SK-N-SH (cell line): ENCODE data around the gene DRD4. TPM values are rescaled to one million over a fixed set of nuclear protein-coding genes. Genes with fewer than 3 reads are reported as not detected.

Experiments used
- CTCF ChIA-PET: fragments of 300-600, 350-600 bp; formaldehyde crosslinking; extraction: SDS; loops from one replicate; lab custom pipeline; 2021; lab: Yijun Ruan, JAX
- POLR2A ChIA-PET: fragments of 350-600 bp; sonication (Branson Sonifier 250); formaldehyde crosslinking; extraction: SDS; loops from one replicate; lab custom pipeline; 2020; ENCODE audit warnings: antibody characterized with exemption, inconsistent platforms; lab: Yijun Ruan, JAX
- DNase-seq: peaks from one replicate; pipeline ENCODE4 v3.0.0; 2012
- H2AFZ ChIP-seq: fragments of 200-600 bp; sonication (generic); 2 replicates; pipeline ENCODE4 v1.8.1; 2016; ENCODE audit warnings: antibody characterized with exemption, mild to moderate bottlenecking, low read depth
- H3F3A ChIP-seq: fragments of 200-600 bp; sonication (generic); replicated peaks from 2 replicates; pipeline ENCODE3; 2016; ENCODE audit warnings: antibody characterized with exemption, mild to moderate bottlenecking; ENCODE audit not compliant: insufficient read depth
- H3K27ac ChIP-seq, 2 experiments: fragments of 200-500 bp in 1 of 2; fragments of 200-600 bp in 1 of 2; sonication (Bioruptor generic) in 1 of 2; sonication (generic), shearing (Covaris generic) in 1 of 2; 2 replicates each; pipeline versions ENCODE4 v1.5.1 to v1.6.1; 2014 to 2016; ENCODE audit warnings: low read depth in 2 of 2, inconsistent platforms in 1 of 2, low read length in 1 of 2, mild to moderate bottlenecking in 1 of 2, mixed read lengths in 1 of 2
- H3K27me3 ChIP-seq: fragments of 200-600 bp; sonication (generic), shearing (Covaris generic); 2 replicates; pipeline ENCODE4 v1.6.1; 2016; ENCODE audit warnings: mixed run types; ENCODE audit not compliant: insufficient read depth
- H3K36me3 ChIP-seq, 2 experiments: fragments of 200-500 bp in 1 of 2; fragments of 200-600 bp in 1 of 2; sonication (Bioruptor generic) in 1 of 2; sonication (generic) in 1 of 2; replicated peaks in 1 of 2; 2 replicates each; pipeline versions ENCODE3 to v1.5.1; 2014 to 2016; ENCODE audit warnings: low read length in 1 of 2, mild to moderate bottlenecking in 1 of 2; ENCODE audit not compliant: insufficient read depth in 2 of 2, control insufficient read depth in 1 of 2
- H3K4me1 ChIP-seq, 2 experiments: fragments of 200-500 bp in 1 of 2; fragments of 200-600 bp in 1 of 2; sonication (Bioruptor generic) in 1 of 2; sonication (generic), shearing (Covaris generic) in 1 of 2; 2 replicates each; pipeline versions ENCODE4 v1.5.1 to v1.6.1; 2014 to 2016; ENCODE audit warnings: low read depth in 1 of 2, low read length in 1 of 2, mixed run types in 1 of 2; ENCODE audit not compliant: insufficient read depth in 2 of 2, control insufficient read depth in 1 of 2
- H3K4me2 ChIP-seq: fragments of 200-600 bp; sonication (generic), shearing (Covaris generic); 2 replicates; pipeline ENCODE4 v1.6.1; 2017; ENCODE audit warnings: mixed run types
- H3K4me3 ChIP-seq, 2 experiments: fragments of 200-500 bp in 1 of 2; fragments of 200-600 bp in 1 of 2; sonication (Bioruptor generic) in 1 of 2; sonication (generic), shearing (Covaris generic) in 1 of 2; 2 replicates each; pipeline versions ENCODE4 v1.5.1 to v1.8.1; 2014 to 2016; ENCODE audit warnings: low read depth in 2 of 2, inconsistent platforms in 1 of 2, low read length in 1 of 2, mild to moderate bottlenecking in 1 of 2, mixed read lengths in 1 of 2, moderate library complexity in 1 of 2
- H3K79me2 ChIP-seq: fragments of 200-600 bp; sonication (generic); 2 replicates; pipeline ENCODE4 v1.8.1; 2017; ENCODE audit warnings: mild to moderate bottlenecking; ENCODE audit not compliant: insufficient read depth
- H3K9ac ChIP-seq: fragments of 200-600 bp; sonication (generic); 2 replicates; pipeline ENCODE4 v1.6.1; 2017; ENCODE audit warnings: mixed run types
- H3K9me2 ChIP-seq: fragments of 200-600 bp; sonication (generic); 2 replicates; pipeline ENCODE4 v1.6.1; 2017; ENCODE audit warnings: mixed run types
- H3K9me3 ChIP-seq: fragments of 200-600 bp; sonication (generic); 2 replicates; pipeline ENCODE4 v1.6.1; 2017; ENCODE audit warnings: mixed run types, mild to moderate bottlenecking, moderate library complexity
- H4K20me1 ChIP-seq: fragments of 200-600 bp; sonication (generic); 2 replicates; pipeline ENCODE4 v1.6.1; 2017; ENCODE audit warnings: mild to moderate bottlenecking, mixed run types; ENCODE audit not compliant: insufficient read depth
- ELF1 ChIP-seq: IDR thresholded peaks from 2 replicates; pipeline ENCODE4 v1.4.0; 2012
- EP300 ChIP-seq, 2 experiments: IDR thresholded peaks; 2 replicates each; pipeline versions ENCODE4 v1.4.0 to v1.6.1; 2012; ENCODE audit warnings: borderline replicate concordance in 1 of 2, low read depth in 1 of 2, low read length in 1 of 2
- FOSL2 ChIP-seq: IDR thresholded peaks from 2 replicates; pipeline ENCODE4 v1.4.0; 2012; ENCODE audit warnings: low read depth, mild to moderate bottlenecking, moderate library complexity, borderline replicate concordance
- FOXJ3 ChIP-seq: sonication (generic); formaldehyde crosslinking; IDR thresholded peaks from 2 replicates; pipeline ENCODE4 v1.5.1; 2020; ENCODE audit warnings: mild to moderate bottlenecking, missing genetic modification reagents
- FOXM1 ChIP-seq: IDR thresholded peaks from 2 replicates; pipeline ENCODE4 v1.4.0; 2012; ENCODE audit warnings: low read depth, mild to moderate bottlenecking
- MXI1 ChIP-seq: IDR thresholded peaks from 2 replicates; pipeline ENCODE4 v1.6.1; 2012; ENCODE audit warnings: mild to moderate bottlenecking, low read depth, low read length, improper control_type of control experiment
- NRF1 ChIP-seq: IDR thresholded peaks from 2 replicates; pipeline ENCODE4 v1.6.1; 2012; ENCODE audit warnings: low read depth, mild to moderate bottlenecking, low read length
- POLR2AphosphoS5 ChIP-seq: IDR thresholded peaks from 2 replicates; pipeline ENCODE4 v1.6.1; 2012; ENCODE audit warnings: low read depth, low read length
- RAD21 ChIP-seq: IDR thresholded peaks from 2 replicates; pipeline ENCODE4 v1.6.1; 2012; ENCODE audit warnings: mild to moderate bottlenecking, low read length
- RCOR1 ChIP-seq: fragments of 150-350 bp; IDR thresholded peaks from 2 replicates; pipeline ENCODE4 v1.6.1; 2017; ENCODE audit warnings: antibody characterized with exemption, low read length
- RXRA ChIP-seq: IDR thresholded peaks from 2 replicates; pipeline ENCODE4 v1.4.0; 2012; ENCODE audit warnings: low read depth, mild to moderate bottlenecking, borderline replicate concordance
- SIN3A ChIP-seq: IDR thresholded peaks from 2 replicates; pipeline ENCODE4 v1.6.1; 2012; ENCODE audit warnings: low read depth, mild to moderate bottlenecking, low read length, moderate library complexity, borderline replicate concordance
- SMC3 ChIP-seq: IDR thresholded peaks from 2 replicates; pipeline ENCODE4 v1.6.1; 2012; ENCODE audit warnings: low read depth, low read length, improper control_type of control experiment
- TAF1 ChIP-seq: IDR thresholded peaks from 2 replicates; pipeline ENCODE4 v1.6.1; 2012; ENCODE audit warnings: low read depth, mild to moderate bottlenecking, low read length, moderate library complexity, borderline replicate concordance
- TEAD4 ChIP-seq: IDR thresholded peaks from 2 replicates; pipeline ENCODE4 v1.4.0; 2012; ENCODE audit warnings: mild to moderate bottlenecking, borderline replicate concordance; ENCODE audit not compliant: insufficient read depth
- YY1 ChIP-seq: IDR thresholded peaks from 2 replicates; pipeline ENCODE4 v1.4.0; 2012; ENCODE audit warnings: low read depth, mild to moderate bottlenecking
- WGBS: methylation state at CpG from one replicate; pipeline ENCODE4 v1.1.6; 2017; ENCODE audit warnings: low lambda C conversion rate; 5-methylcytosine and 5-hydroxymethylcytosine counted together
- polyA plus RNA-seq, 3 experiments: library from polyadenylated mRNA; depleted of rRNA; stranded (reverse); fragments of >200 nt; gene quantifications; 2 replicates each; pipeline ENCODE4 v1.2.3, GENCODE V29; 2012
- TF ChIP-seq, protein P1 (sequence below): IDR thresholded peaks from 2 replicates; pipeline ENCODE4; 2012
- TF ChIP-seq, protein P2 (sequence below): IDR thresholded peaks from 2 replicates; pipeline ENCODE4 v1.4.0; 2012; ENCODE audit warnings: low read depth
- TF ChIP-seq, protein P3 (sequence below): fragments of 150-350 bp; IDR thresholded peaks from 2 replicates; pipeline ENCODE4 v1.6.1; 2016; ENCODE audit warnings: mild to moderate bottlenecking, low read depth, low read length
- TF ChIP-seq, protein P4 (sequence below): IDR thresholded peaks from 2 replicates; pipeline ENCODE4 v1.4.0; 2012; ENCODE audit warnings: low read depth, borderline replicate concordance
- TF ChIP-seq, protein P5 (sequence below): fragments of 150-350 bp; IDR thresholded peaks from 2 replicates; pipeline ENCODE4 v1.6.1; 2017; ENCODE audit warnings: antibody characterized with exemption, low read length, low read depth, borderline replicate concordance

DRD4 gene
- polyA plus RNA-seq, 1 of the 3 experiments (the other 2 are of a cell fraction), result not detected

DNA sequence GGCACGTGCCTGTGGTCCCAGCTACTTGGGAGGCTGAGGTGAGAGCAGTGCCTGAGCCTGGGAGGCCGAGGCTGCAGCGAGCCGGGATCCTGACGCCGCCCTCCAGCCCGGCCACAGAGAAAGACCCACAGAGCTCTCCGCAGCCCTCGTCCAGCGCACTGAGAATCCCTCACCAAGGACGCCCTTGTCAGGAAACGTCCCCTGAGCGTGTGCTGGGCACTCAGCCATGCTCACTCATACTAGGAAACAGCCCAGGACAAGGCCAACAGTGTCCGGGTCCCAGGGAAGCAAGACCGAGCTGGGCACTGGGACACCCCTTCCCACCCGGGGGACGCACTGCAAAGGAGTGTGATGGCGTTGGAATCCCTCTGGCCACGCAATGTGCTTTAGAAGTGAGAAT lies 43.4 kb downstream of the DRD4 start:
- no peak overlapping the region for H3K9ac ChIP-seq
- H3K27ac ChIP-seq, result no peak overlapping the region
- peaks cover 22 to 41% of the 10 kb centered on the region in 2 experiments for H3K36me3 ChIP-seq
- H3K9me3 ChIP-seq, result no peaks in the 10 kb centered on the region
- WGBS, result 98% methylated on average over 19 of the region's 19 CpGs
- no peaks in the 10 kb centered on the region for H4K20me1 ChIP-seq
- DNase-seq, result no peak
- H3K4me2 ChIP-seq, result no peak overlapping the region
- H3K9me2 ChIP-seq, result no peaks in the 10 kb centered on the region
- POLR2A ChIA-PET, result no interaction called here
- no peak overlapping the region for H2AFZ ChIP-seq
- no peak overlapping the region for H3K4me3 ChIP-seq
- TF ChIP-seq FOXM1 (no peak), EP300 (IDR thresholded peaks at IDR 0.05; ENCODE audit: borderline replicate concordance in 1 of 2, low read depth in 1 of 2, low read length in 1 of 2) (no peak), SIN3A (no peak), ELF1 (no peak), RXRA (no peak), YY1 (no peak), POLR2AphosphoS5 (no peak), TAF1 (no peak), SMC3 (no peak), FOSL2 (no peak)
- TF ChIP-seq, protein P1, sequence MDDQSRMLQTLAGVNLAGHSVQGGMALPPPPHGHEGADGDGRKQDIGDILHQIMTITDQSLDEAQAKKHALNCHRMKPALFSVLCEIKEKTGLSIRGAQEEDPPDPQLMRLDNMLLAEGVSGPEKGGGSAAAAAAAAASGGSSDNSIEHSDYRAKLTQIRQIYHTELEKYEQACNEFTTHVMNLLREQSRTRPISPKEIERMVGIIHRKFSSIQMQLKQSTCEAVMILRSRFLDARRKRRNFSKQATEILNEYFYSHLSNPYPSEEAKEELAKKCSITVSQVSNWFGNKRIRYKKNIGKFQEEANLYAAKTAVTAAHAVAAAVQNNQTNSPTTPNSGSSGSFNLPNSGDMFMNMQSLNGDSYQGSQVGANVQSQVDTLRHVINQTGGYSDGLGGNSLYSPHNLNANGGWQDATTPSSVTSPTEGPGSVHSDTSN, result no peak
- TF ChIP-seq, protein P2, sequence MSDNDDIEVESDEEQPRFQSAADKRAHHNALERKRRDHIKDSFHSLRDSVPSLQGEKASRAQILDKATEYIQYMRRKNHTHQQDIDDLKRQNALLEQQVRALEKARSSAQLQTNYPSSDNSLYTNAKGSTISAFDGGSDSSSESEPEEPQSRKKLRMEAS, result no peak
- TF ChIP-seq, protein P3, sequence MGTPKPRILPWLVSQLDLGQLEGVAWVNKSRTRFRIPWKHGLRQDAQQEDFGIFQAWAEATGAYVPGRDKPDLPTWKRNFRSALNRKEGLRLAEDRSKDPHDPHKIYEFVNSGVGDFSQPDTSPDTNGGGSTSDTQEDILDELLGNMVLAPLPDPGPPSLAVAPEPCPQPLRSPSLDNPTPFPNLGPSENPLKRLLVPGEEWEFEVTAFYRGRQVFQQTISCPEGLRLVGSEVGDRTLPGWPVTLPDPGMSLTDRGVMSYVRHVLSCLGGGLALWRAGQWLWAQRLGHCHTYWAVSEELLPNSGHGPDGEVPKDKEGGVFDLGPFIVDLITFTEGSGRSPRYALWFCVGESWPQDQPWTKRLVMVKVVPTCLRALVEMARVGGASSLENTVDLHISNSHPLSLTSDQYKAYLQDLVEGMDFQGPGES, result no peak
- TF ChIP-seq, protein P4, sequence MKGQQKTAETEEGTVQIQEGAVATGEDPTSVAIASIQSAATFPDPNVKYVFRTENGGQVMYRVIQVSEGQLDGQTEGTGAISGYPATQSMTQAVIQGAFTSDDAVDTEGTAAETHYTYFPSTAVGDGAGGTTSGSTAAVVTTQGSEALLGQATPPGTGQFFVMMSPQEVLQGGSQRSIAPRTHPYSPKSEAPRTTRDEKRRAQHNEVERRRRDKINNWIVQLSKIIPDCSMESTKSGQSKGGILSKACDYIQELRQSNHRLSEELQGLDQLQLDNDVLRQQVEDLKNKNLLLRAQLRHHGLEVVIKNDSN, result no peak
- TF ChIP-seq, all 33 proteins: peak for 0
- H3F3A ChIP-seq, result no peaks in the 10 kb centered on the region
- peaks cover 0 to 12% of the 10 kb centered on the region in 2 experiments; a peak in 1 of 4 replicates for H3K4me1 ChIP-seq
- H3K27me3 ChIP-seq, result no peaks in the 10 kb centered on the region
- CTCF ChIA-PET, result interaction anchor here (1.0 to 1.3 kb wide), 2 partner anchors 41 to 43 kb away, joined by 3 to 5 read pairs; no protein-coding TSS in a partner anchor
- no peaks in the 10 kb centered on the region for H3K79me2 ChIP-seq

DNA sequence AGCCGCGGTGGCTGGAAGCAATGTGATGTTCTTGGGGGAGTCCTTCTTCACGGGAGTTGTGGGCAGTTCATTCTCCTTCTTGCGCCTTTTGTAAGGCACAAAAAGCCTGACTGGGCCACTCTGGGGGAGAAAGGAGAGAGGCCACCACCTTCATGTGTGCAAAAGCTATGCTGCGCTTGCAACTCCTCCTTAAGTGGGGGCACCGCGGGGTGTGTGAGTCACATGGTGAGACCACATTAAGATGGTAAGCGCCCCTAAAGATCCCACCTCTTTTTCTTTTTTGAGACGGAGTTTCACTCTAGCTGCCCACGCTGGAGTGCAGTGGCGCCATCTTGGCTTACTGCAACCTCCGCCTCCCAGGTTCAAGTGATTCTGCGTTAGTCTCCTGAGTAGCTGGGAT lies 43.9 kb downstream of the DRD4 start:
- H3K9me2 ChIP-seq, result no peaks in the 10 kb centered on the region
- POLR2A ChIA-PET, result no interaction called here
- TF ChIP-seq YY1 (no peak), TEAD4 (no peak), NRF1 (no peak), TAF1 (no peak), FOXJ3 (CRISPR knock-in tag) (no peak), FOXM1 (no peak), RAD21 (no peak), MXI1 (no peak), ELF1 (no peak), EP300 (IDR thresholded peaks at IDR 0.05; ENCODE audit: borderline replicate concordance in 1 of 2, low read depth in 1 of 2, low read length in 1 of 2) (no peak), RCOR1 (no peak), SIN3A (no peak)
- TF ChIP-seq, protein P3, result no peak
- TF ChIP-seq, protein P5, sequence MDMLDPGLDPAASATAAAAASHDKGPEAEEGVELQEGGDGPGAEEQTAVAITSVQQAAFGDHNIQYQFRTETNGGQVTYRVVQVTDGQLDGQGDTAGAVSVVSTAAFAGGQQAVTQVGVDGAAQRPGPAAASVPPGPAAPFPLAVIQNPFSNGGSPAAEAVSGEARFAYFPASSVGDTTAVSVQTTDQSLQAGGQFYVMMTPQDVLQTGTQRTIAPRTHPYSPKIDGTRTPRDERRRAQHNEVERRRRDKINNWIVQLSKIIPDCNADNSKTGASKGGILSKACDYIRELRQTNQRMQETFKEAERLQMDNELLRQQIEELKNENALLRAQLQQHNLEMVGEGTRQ, result no peak

More for the DNA sequence above, 43.9 kb downstream of the DRD4 start:
- Histone ChIP-seq H3K4me2 (no peak overlapping the region), H3K27me3 (no peaks in the 10 kb centered on the region), H3K9me3 (no peaks in the 10 kb centered on the region), H3K4me1 (peaks cover 0 to 12% of the 10 kb centered on the region in 2 experiments; a peak in 1 of 4 replicates), H3F3A (no peaks in the 10 kb centered on the region), H3K79me2 (no peaks in the 10 kb centered on the region), H3K9ac (no peak overlapping the region), H3K36me3 (peaks cover 22 to 41% of the 10 kb centered on the region in 2 experiments), H2AFZ (no peak overlapping the region), H4K20me1 (no peaks in the 10 kb centered on the region), H3K4me3 (no peak overlapping the region), H3K27ac (no peak overlapping the region)
- WGBS, result 92% methylated on average over 10 of the region's 13 CpGs
- DNase-seq, result no peak
- CTCF ChIA-PET, result interaction anchor here (0.9 to 1.6 kb wide), 4 partner anchors 19 to 48 kb away, joined by 3 to 5 read pairs (median 3); no protein-coding TSS in a partner anchor
